ENCODE measurements around the gene PTPRE.

DNA sequence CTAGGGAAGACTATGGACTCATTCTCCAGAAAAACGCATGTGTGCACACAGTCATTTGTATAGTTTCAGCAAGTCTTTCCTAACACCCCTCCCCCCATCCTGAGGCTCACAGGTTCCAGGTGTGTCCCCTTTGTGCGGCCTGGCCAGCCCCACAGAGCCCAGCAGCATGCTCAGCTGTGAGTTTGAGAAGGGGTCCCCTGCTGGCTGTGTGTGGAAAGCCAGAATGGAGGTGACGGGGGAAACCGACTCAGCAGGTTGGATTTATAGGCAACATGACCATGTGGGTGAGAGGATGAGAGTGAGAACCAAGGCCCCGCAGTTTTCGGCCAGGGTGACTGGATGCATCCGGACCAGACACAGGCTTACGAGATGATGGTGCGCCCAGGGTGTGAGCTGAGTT, 9.9 kb downstream of the PTPRE start:
- TF ChIP-seq POLR2A (IDR thresholded peaks at IDR 0.05), result no peak
- TF ChIP-seq, protein P1, sequence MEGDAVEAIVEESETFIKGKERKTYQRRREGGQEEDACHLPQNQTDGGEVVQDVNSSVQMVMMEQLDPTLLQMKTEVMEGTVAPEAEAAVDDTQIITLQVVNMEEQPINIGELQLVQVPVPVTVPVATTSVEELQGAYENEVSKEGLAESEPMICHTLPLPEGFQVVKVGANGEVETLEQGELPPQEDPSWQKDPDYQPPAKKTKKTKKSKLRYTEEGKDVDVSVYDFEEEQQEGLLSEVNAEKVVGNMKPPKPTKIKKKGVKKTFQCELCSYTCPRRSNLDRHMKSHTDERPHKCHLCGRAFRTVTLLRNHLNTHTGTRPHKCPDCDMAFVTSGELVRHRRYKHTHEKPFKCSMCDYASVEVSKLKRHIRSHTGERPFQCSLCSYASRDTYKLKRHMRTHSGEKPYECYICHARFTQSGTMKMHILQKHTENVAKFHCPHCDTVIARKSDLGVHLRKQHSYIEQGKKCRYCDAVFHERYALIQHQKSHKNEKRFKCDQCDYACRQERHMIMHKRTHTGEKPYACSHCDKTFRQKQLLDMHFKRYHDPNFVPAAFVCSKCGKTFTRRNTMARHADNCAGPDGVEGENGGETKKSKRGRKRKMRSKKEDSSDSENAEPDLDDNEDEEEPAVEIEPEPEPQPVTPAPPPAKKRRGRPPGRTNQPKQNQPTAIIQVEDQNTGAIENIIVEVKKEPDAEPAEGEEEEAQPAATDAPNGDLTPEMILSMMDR (IDR thresholded peaks at IDR 0.05), result no peak

Measured in lower leg skin (tissue), 3 donors.